Liver (tissue), 9 donors: Measurements from ENCODE around the gene DRGX. TPM values are rescaled to one million over a fixed set of nuclear protein-coding genes. Genes with fewer than 3 reads are reported as not detected.

Experiments
- DNase-seq: peaks from one replicate; pipeline ENCODE4 v3.0.0-alpha.2; 2017; ENCODE audit warnings: low spot score
- H3K27ac ChIP-seq, 2 donors: one replicate each; pipeline ENCODE4 v1.7.0; 2013; ENCODE audit warnings: inconsistent platforms in 2 of 2, low read length in 2 of 2, control low read depth in 1 of 2, low read depth in 1 of 2, mild to moderate bottlenecking in 1 of 2
- H3K27me3 ChIP-seq, 4 donors: one replicate each; pipeline versions ENCODE4 v1.6.1 to v1.7.0; 2013; ENCODE audit warnings: low read length in 3 of 4, inconsistent platforms in 1 of 4, mild to moderate bottlenecking in 1 of 4, moderate library complexity in 1 of 4; ENCODE audit not compliant: control insufficient read depth in 4 of 4, insufficient read depth in 4 of 4
- H3K36me3 ChIP-seq, 4 donors: one replicate each; pipeline versions ENCODE4 v1.6.1 to v1.7.0; 2013; ENCODE audit warnings: low read length in 3 of 4, mild to moderate bottlenecking in 3 of 4, low read depth in 1 of 4, moderate library complexity in 1 of 4; ENCODE audit not compliant: control insufficient read depth in 4 of 4, insufficient read depth in 3 of 4
- H3K4me1 ChIP-seq, 4 donors: one replicate each; pipeline versions ENCODE4 v1.6.1 to v1.7.0; 2013; ENCODE audit warnings: low read length in 3 of 4, mild to moderate bottlenecking in 3 of 4, moderate library complexity in 1 of 4; ENCODE audit not compliant: control insufficient read depth in 4 of 4, insufficient read depth in 4 of 4
- H3K4me3 ChIP-seq, 3 donors: one replicate each; pipeline versions ENCODE4 v1.6.1 to v1.7.0; 2013; ENCODE audit warnings: low read length in 3 of 3, control low read depth in 1 of 3, low read depth in 1 of 3, mild to moderate bottlenecking in 1 of 3
- H3K9ac ChIP-seq, 2 donors: one replicate each; pipeline ENCODE4 v1.7.0; 2013; ENCODE audit warnings: low read length in 2 of 2, mild to moderate bottlenecking in 2 of 2, moderate library complexity in 2 of 2, control low read depth in 1 of 2, low read depth in 1 of 2
- H3K9me3 ChIP-seq, 4 donors: one replicate each; pipeline versions ENCODE4 v1.6.1 to v1.7.0; 2013; ENCODE audit warnings: low read length in 3 of 4; ENCODE audit not compliant: control insufficient read depth in 4 of 4
- EGR1 ChIP-seq, 2 donors: IDR thresholded peaks; 2 replicates each; pipeline ENCODE4 v1.6.1; 2016 to 2018; ENCODE audit warnings: antibody characterized with exemption in 2 of 2, low read depth in 2 of 2
- FOXA1 ChIP-seq: IDR thresholded peaks from 2 replicates; pipeline ENCODE4 v1.6.1; 2016; ENCODE audit warnings: antibody characterized with exemption
- FOXA2 ChIP-seq: IDR thresholded peaks from 2 replicates; pipeline ENCODE4 v1.6.1; 2016; ENCODE audit warnings: antibody characterized with exemption
- HNF4A ChIP-seq, 2 donors: conservative IDR thresholded peaks; 2 replicates each; pipeline ENCODE4 v1.6.1; 2016; ENCODE audit warnings: antibody characterized with exemption in 2 of 2, mild to moderate bottlenecking in 2 of 2
- HNF4G ChIP-seq: IDR thresholded peaks from 2 replicates; pipeline ENCODE4 v1.6.1; 2016; ENCODE audit warnings: antibody characterized with exemption
- MAX ChIP-seq: IDR thresholded peaks from 2 replicates; pipeline ENCODE4 v1.6.1; 2016; ENCODE audit warnings: antibody characterized with exemption
- NR2F2 ChIP-seq: IDR thresholded peaks from 2 replicates; pipeline ENCODE4 v1.6.1; 2016; ENCODE audit warnings: antibody characterized with exemption
- RAD21 ChIP-seq, 2 donors: IDR thresholded peaks; 2 replicates each; pipeline ENCODE4 v1.6.1; 2016; ENCODE audit warnings: antibody characterized with exemption in 2 of 2, mild to moderate bottlenecking in 2 of 2
- SP1 ChIP-seq: IDR thresholded peaks from 2 replicates; pipeline ENCODE4 v1.6.1; 2018; ENCODE audit warnings: antibody characterized with exemption, mild to moderate bottlenecking
- TAF1 ChIP-seq: conservative IDR thresholded peaks from 2 replicates; pipeline ENCODE4 v1.6.1; 2016; ENCODE audit warnings: antibody characterized with exemption, mild to moderate bottlenecking
- YY1 ChIP-seq: IDR thresholded peaks from 2 replicates; pipeline ENCODE4 v1.6.1; 2016; ENCODE audit warnings: antibody characterized with exemption, mild to moderate bottlenecking
- ZBTB33 ChIP-seq: IDR thresholded peaks from 2 replicates; pipeline ENCODE4 v1.6.1; 2016; ENCODE audit warnings: antibody characterized with exemption
- WGBS: extraction: QIAGEN DNeasy Blood & Tissue Kit; methylation state at CpG from one replicate; pipeline ENCODE4 v1.1.7; 2013; 5-methylcytosine and 5-hydroxymethylcytosine counted together
- polyA plus RNA-seq, 2 donors: library from polyadenylated mRNA; stranded (reverse) in 1 of 2; unstranded in 1 of 2; fragments of 200-250 nt in 1 of 2; fragments of >200 nt in 1 of 2; fragmentation: Nextera tagmentation in 1 of 2; extraction: Ambion mirVana in 1 of 2; gene quantifications; one replicate each; pipeline versions ENCODE4 v1.2.1 to v1.2.3, GENCODE V29; 2013 to 2015
- total RNA-seq, 2 donors: library from RNA; depleted of rRNA; stranded (reverse); fragments of >200 nt; gene quantifications; one replicate each; pipeline ENCODE4 v1.2.3, GENCODE V29; 2014
- TF ChIP-seq, protein P1 (sequence below): IDR thresholded peaks from 2 replicates; pipeline ENCODE4 v1.6.1; 2016; ENCODE audit warnings: antibody characterized with exemption, mild to moderate bottlenecking
- TF ChIP-seq, protein P2 (sequence below): IDR thresholded peaks from 2 replicates; pipeline ENCODE4 v1.6.1; 2016; ENCODE audit warnings: antibody characterized with exemption
- donor health status: healthy.
- donor health status: healthy.
- donor health status: healthy.
- donor health status: healthy.
- donor health status: healthy.

The DRGX gene
- total and polyA plus RNA-seq, 4 donors = not detected

DNA sequence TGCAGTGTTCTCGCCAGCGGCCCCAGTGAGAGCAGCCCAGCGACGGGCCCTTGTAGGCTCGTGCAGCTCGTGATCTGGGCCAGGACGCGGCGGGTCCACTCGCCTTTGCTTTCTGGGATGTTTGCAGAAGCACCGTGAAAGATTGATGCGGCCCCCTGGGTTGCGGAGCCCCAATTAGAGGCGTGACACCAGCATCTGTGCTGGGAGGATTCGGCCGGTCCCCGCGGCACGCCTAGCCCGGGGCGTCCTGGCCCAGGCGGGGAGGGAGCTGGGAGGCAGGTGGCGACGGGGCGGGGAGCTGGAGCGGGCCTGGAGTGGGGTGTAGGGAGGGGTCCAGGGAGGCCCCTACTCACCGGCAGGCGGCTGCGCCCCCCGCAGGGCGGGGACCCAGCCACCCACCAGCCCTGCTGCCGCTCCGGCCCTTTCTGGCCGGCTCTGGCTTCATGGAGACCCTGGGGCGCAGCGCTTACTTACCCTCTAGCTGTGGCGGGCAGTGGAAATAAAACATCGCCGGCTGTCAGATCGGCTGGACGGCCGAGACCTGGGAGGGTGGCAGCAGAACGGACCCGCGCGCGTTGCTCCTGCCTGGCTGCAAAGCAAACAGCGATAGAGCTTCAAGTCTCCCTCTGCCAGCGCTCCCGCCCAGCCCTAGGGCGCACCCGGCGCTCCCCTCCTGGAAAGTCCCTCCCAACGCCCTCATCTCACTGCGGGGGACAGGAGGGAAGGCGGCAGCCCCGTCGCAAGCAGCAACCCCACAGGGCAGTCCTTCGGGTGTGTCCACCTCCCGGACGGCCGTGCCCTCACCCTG, 752 bp downstream of the DRGX start:
- Histone ChIP-seq H3K9me3 (peaks cover 0 to 3% (median 0%) of the 10 kb centered on the region in 4 donors), H3K4me3 (no peak overlapping the region), H3K36me3 (no peaks in the 10 kb centered on the region), H3K4me1 (peaks cover 8 to 19% (median 11%) of the 10 kb centered on the region in 4 donors), H3K9ac (no peak overlapping the region), H3K27ac (no peak overlapping the region), H3K27me3 (peaks cover 2 to 27% (median 18%) of the 10 kb centered on the region in 4 donors)
- WGBS = 4% methylated on average over 62 of the region's 62 CpGs
- DNase-seq = no peak
- TF ChIP-seq TAF1 (no peak), RAD21 (IDR thresholded peaks at IDR 0.05) (no peak), ZBTB33 (no peak), HNF4G (no peak), YY1 (no peak), SP1 (no peak), FOXA1 (no peak), FOXA2 (no peak), EGR1 (IDR thresholded peaks at IDR 0.05; ENCODE audit: low read depth in 2 of 2) (no peak), HNF4A (conservative IDR thresholded peaks at IDR 0.05) (no peak), MAX (no peak), NR2F2 (no peak)
- TF ChIP-seq, protein P1, sequence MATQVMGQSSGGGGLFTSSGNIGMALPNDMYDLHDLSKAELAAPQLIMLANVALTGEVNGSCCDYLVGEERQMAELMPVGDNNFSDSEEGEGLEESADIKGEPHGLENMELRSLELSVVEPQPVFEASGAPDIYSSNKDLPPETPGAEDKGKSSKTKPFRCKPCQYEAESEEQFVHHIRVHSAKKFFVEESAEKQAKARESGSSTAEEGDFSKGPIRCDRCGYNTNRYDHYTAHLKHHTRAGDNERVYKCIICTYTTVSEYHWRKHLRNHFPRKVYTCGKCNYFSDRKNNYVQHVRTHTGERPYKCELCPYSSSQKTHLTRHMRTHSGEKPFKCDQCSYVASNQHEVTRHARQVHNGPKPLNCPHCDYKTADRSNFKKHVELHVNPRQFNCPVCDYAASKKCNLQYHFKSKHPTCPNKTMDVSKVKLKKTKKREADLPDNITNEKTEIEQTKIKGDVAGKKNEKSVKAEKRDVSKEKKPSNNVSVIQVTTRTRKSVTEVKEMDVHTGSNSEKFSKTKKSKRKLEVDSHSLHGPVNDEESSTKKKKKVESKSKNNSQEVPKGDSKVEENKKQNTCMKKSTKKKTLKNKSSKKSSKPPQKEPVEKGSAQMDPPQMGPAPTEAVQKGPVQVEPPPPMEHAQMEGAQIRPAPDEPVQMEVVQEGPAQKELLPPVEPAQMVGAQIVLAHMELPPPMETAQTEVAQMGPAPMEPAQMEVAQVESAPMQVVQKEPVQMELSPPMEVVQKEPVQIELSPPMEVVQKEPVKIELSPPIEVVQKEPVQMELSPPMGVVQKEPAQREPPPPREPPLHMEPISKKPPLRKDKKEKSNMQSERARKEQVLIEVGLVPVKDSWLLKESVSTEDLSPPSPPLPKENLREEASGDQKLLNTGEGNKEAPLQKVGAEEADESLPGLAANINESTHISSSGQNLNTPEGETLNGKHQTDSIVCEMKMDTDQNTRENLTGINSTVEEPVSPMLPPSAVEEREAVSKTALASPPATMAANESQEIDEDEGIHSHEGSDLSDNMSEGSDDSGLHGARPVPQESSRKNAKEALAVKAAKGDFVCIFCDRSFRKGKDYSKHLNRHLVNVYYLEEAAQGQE = no peak
- TF ChIP-seq, protein P2, sequence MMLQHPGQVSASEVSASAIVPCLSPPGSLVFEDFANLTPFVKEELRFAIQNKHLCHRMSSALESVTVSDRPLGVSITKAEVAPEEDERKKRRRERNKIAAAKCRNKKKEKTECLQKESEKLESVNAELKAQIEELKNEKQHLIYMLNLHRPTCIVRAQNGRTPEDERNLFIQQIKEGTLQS = no peak

- Histone ChIP-seq H3K4me1 (peaks cover 8 to 19% (median 11%) of the 10 kb centered on the region in 4 donors), H3K4me3 (no peak overlapping the region), H3K27me3 (peaks cover 2 to 22% (median 16%) of the 10 kb centered on the region in 4 donors), H3K27ac (no peak overlapping the region), H3K9me3 (peaks cover 0 to 3% (median 0%) of the 10 kb centered on the region in 4 donors), H3K36me3 (no peaks in the 10 kb centered on the region), H3K9ac (no peak overlapping the region)
- TF ChIP-seq ZBTB33 (no peak), MAX (no peak), HNF4G (no peak)
- no peak for DNase-seq
- WGBS = 38% methylated on average over 4 of the region's 4 CpGs
Measured at GRCh38 chr10:49393757-49394156, 2.1 kb downstream of the DRGX start.
